ENCODE data around the gene MYL2.

DNA sequence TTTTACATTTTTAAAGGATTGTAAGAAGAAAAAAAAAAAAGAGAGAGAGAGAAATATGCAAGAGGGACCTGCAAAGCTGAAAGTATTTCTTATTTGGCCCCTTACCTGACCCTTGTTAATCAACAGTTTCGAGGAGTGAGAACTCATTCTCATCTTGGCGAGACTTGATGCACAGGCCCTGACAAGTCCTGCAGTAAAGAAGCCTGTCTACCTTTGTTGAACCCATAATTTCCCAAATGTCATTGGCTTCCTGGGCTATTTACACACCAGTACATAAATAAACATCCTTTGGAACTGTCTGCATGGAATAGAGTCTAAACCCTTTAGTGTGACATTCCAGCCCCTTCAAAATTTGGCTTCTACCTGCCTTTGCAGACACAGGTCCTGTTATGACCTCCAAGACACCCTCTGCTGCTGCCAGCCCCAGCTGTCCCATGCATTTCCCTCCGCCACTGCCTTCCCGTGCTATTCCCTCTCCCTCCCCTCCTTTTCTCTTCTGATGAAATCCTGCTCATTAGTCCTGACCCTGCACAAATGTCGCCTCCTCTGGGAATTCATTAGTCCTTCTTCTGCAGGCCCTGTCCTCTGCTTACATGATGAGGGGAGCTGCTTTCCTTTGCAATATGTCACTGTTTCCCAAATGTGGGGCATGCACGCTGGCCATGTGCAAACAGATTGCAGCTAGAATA is 35.1 kb downstream of the MYL2 start:
- no peak for TF ChIP-seq SP1 (IDR thresholded peaks at IDR 0.05)
- no peak for TF ChIP-seq ELF4 (IDR thresholded peaks at IDR 0.05)
- TF ChIP-seq FOXM1 (IDR thresholded peaks at IDR 0.05; ENCODE audit: borderline replicate concordance) = no peak
- TF ChIP-seq FOXK2 (IDR thresholded peaks at IDR 0.05) = no peak
- no peak for TF ChIP-seq BHLHE40 (IDR thresholded peaks at IDR 0.05; ENCODE audit: borderline replicate concordance)
- TF ChIP-seq L3MBTL2 (conservative IDR thresholded peaks at IDR 0.05) = no peak
- no peak for TF ChIP-seq TARDBP (IDR thresholded peaks at IDR 0.05)
- TF ChIP-seq FOXA1 (IDR thresholded peaks at IDR 0.05) = no peak
- no peak for TF ChIP-seq SUZ12 (IDR thresholded peaks at IDR 0.05)
- TF ChIP-seq ZNF384 (IDR thresholded peaks at IDR 0.05) = no peak
- no peak for TF ChIP-seq LEF1 (IDR thresholded peaks at IDR 0.05; ENCODE audit: borderline replicate concordance)
- no peak for TF ChIP-seq NFRKB (IDR thresholded peaks at IDR 0.05)
- TF ChIP-seq ARNT (IDR thresholded peaks at IDR 0.05) = no peak

Measured in HEK293T (cell line).